EH (cell line): ENCODE data around the gene PDGFC.
A peak's percentile ranks its signal among the peaks of the same experiment; 100 is the strongest.
"Not testable (repeated sequence)": the region's sequence is repeated elsewhere in the genome, so short reads cannot be mapped to it uniquely, and the experiment has no call there.

Experiments used
- DNase-seq: peaks from one replicate; pipeline ENCODE4 v3.0.0-alpha.2; 2015; ENCODE audit warnings: low read depth

PDGFC gene

GRCh38 chr4:156901871-156902270 is 69.7 kb downstream of the PDGFC start:
- DNase-seq: peak; percentile 57

DNA sequence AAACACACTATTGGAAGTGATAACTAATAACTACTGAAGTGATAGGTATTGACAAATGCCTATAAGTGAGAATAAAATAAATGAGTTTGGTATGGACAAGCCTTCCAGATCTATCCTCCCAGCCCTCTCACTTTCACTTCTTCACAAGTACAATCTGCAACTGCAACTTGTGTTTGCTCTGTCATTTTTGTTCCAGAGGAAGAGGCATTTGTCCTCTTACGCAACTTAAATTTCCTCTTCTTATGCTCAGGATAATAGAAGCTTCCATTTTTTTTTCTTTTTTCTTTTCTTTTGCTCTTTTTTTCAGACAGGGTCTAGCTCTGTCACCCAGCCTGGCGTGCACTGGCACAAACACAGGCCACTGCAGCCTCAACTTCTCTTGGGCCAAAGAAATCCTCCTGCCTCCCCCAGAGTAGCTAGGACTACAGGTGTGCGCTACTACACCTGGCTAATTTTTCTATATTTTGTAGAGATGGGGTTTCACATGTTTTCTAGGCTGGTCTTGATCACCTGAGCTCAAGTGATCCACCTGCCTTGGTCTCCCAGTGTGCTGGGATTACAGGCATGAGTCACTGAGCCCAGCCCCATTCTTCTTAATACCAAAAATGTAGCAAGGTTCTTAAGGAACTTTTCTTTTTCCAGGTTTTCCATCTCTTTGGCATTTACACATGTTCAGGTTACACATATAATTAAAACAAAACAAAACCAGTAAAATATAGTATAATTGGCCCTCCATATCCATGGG is 73.1 kb downstream of the PDGFC start:
- peak; percentile 18 for DNase-seq

DNA sequence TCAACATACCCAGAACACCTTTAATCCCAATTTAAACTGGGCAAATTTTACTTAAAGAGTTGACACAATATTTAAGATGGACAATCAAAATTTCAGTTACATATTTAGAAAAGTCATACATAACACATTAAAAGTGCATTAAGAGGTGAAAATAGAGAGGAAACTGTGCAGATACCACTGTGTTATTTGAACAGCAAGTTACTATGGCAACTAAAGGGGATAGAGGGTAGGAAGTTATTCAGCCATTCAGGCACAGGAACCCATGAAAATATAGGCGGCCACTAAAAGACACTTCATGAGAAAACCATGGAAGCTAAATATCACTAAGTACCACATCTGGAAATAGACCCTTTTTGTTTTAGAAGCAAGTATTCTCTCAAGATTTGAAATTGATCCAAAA is 75.1 kb downstream of the PDGFC start:
- no peak for DNase-seq

DNA sequence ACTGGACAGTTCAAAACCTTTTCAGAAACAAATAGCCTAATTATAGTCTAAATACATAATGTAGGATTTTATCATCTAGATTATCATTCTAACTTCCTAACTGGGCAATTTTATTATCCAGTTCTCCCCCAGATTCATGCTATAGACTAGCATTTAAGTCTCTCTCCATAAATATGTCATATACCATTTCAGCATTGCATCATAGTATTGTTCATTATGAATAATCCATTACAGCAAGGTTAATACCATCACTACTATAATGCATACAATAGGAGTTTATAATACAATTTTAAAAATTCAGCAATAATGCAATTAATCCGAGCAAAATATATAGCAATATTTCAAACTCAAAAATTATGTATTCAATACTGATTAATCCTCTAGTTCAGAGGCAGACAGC is 77.4 kb downstream of the PDGFC start:
- DNase-seq: no peak

DNA sequence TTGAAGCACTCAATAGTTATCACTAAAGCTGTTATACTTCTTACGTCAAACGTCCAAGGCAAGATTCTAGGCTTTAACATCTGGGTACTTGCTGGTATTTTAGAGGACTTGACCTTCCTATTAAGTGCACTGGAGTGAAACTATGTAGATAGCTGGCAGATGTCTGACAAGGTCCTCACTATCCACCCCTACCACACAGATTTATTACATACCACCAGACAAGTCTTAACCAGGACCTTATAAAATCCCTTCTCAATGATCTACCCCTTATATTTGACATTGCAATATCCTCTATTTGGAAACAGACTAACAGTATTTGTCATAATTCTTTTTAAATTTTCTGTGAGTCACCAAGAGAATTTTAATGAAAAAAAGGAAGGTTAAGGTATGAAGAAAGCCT is 78.8 kb downstream of the PDGFC start:
- peak; percentile 11 for DNase-seq

DNA sequence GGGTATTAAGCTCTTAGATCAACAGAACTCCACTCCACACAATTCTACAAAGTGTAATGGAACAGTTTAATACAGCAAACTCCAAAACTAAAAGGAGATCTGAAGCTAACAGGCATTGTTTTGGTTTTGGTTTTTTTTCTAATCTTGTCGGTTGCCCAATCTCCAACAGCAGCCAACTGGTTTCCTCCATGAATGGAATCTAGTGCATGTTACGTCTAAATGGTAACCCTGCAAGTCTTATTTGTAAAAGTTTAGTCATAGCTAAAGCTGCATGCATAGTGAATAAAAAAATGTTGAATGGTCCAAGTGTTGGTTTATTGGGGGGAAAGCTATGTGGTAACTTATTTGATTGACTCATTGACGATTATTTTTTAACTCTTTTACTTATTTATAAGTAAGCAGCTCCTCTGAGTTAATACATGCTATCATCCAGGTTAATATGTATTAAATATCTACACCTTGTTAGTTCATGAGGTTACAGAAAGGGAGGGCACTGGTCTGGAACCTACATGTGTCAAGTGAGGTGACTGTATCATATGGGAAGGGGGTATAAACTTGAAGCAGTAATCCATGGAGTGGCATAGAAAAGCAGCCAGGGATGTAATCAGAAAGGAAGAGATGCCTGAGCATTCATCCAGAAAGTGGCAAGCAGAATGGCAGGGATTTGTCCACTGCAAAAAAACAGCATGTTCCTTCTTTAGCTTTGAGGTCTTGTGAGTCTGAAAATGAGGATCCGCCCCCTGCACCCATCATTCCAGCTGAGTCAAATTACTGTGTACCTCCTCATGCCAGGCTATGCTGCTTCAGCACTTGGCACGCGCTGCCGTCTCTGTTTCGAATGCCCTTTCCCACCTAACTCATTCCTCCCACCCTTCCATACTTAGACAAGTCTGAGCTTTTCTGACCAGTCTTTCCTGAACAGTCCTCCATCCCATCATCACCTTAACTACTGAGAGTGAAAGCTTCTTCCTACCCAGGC is 81.7 kb downstream of the PDGFC start:
- DNase-seq: peak; percentile 59

DNA sequence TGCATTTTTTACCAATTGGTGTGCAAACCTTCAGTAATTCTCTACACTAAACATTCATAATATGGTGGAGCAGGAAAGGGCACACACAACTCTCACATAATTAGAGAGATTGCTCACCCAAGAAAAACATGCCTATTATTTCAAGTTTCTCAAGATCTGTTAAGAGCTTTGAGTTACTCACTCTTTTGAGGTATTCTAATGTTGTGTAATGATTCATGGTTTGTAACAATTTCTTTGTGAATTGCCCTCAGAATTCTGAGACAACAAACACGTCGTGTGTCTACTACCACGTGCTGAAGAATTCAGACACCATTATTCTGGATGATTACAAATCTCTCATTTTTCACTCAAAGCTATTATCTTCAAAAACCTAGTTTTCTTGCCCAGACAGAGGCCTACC is 82.8 kb downstream of the PDGFC start:
- peak; percentile 84 for DNase-seq

- no peak for DNase-seq
Observed at GRCh38 chr4:156886481-156886880, 85.1 kb downstream of the PDGFC start.

DNA sequence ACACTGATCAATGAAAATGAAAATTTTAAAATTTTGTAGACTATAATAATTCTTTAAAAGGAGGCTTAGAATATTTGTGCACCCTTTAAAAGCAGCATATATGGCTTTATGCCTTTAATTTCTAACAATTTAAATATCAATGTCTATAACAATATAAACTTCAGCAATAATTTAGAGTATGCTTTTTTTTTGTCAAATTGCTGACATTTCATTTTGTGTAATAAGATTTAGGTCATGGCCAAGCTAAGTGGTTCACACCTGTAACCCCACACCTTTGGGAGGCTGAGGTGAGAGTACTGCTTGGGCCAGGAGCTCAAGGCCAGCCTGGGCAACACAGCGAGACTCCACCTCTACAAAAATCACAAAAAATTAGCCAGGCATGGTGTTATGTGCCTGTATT is 86.2 kb downstream of the PDGFC start:
- no peak for DNase-seq

DNA sequence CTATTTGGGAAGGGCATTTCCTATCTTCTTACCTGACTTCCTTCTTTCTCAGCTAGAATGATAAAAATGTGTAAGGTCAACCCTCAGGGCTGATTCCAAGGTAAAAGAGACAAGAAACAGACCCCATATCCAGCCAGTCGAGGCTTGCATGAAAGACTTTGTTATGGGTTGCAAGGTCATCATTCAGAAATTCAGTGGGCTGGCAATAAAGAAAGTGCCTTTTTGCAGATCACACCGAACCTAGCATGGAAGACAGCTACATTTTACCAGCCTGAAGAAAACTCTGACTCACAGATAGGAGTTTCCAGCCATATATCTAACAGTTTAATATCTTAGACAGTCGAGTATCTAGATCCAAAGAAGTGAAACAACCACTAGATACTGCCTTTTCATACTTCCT is 87.4 kb downstream of the PDGFC start:
- DNase-seq: no peak

- DNase-seq: no peak
Observed at GRCh38 chr4:156875704-156876103, 95.9 kb downstream of the PDGFC start.

DNA sequence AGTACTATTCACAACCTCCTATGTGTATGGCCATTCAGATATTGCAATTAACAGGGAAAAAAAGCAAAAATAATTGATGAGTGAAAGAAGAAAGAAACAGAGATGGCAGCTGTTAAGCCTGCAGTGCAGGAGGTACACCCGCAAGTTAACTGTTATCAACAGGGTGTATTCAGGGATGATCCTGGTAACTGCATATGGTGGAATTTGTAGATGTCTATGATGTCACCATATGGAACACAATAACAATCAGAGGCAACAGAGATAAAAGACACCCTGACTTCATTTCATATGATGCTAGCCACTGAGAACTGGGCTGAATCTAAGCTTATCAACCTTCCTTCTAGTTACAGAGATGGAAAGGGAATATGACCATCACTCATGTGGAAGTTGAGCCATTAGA is 96.5 kb downstream of the PDGFC start:
- DNase-seq: no peak

DNA sequence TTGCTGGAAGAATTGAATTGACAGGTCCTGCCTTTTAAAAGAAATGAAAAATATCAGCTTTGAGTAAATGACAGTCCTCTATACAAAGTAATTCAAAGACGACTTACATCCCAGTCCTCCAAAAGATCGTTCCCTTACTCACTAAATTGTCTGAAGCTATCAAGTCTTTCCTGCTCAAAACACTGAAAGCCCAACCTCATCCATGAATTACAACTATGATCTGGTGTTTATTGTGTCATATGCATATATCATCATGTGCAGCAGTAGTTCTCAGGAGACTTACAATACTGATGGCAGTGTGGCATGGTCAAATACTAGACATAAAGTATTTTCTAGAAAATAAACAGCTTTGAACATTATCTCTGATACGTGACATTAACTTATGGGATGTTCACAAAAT is 97.8 kb downstream of the PDGFC start:
- no peak for DNase-seq

- no peak for DNase-seq
Observed at GRCh38 chr4:156870861-156871260, 100.7 kb downstream of the PDGFC start.

GRCh38 chr4:156870131-156870530 is 101.5 kb downstream of the PDGFC start:
- peak; percentile 30 for DNase-seq

DNA sequence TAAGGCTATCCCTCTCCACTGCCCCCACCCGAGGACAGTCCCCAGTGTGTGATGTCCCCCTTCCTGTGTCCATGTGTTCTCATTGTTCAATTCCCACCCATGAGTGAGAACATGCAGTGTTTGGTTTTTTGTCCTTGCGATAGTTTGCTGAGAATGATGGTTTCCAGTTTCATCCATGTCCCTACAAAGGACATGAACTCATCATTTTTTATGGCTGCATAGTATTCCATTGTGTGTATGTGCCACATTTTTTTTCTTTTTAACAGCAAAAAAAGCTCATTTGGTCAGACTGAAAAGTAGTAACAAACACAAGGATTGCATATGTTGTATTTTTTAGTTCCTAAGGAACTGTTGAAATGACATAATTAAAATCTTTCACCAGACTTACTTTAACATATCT is 105.5 kb downstream of the PDGFC start:
- not testable (repeated sequence) for DNase-seq

DNA sequence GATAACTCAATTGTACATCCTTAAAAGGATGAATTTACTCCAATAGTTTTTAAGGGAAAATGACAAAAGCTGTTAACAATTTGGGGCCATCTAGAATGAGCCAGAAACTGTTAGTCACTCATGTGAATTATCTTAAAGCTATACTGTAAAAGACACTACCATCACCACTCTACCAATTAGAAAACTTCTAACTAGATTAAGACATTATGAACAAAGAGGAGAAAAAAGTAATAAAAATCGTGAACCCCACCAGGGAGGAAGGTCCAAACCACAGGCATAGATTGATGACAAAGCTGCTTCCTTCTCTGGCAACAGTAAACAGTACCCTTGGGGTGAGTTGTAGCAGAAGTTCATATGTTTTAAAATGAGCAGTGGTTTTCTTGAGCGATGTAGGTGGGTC is 106.1 kb downstream of the PDGFC start:
- DNase-seq: peak; percentile 50

DNA sequence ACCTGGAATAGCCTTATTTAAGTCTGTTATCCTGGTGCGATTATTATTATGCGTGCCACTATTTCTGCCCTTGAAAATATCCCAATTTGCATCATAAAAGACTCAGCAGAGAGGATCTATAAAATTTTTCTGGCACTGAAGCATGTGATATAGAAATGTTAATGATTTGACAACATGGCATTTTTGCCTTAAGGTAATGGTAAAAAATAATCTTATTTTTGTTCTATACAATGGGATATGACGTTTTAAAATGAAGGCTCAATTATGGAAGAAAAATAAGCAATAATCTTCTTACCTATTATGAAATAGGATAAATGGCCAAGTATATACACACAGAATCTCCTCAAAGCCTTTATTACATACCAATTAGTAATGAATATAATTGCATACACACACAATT is 113.5 kb downstream of the PDGFC start:
- DNase-seq: no peak

- peak; percentile 8 for DNase-seq
Observed at GRCh38 chr4:156838761-156839160, 132.8 kb downstream of the PDGFC start.

GRCh38 chr4:156837625-156838345 is 133.8 kb downstream of the PDGFC start:
- DNase-seq: no peak

GRCh38 chr4:156832886-156833285 is 138.7 kb downstream of the PDGFC start:
- peak; percentile 4 for DNase-seq

GRCh38 chr4:156830351-156830750 is 141.2 kb downstream of the PDGFC start:
- peak; percentile 84 for DNase-seq
